ENCODE data around the gene ZNF664. TPM values are rescaled to one million over a fixed set of nuclear protein-coding genes. Genes with fewer than 3 reads are reported as not detected.
A peak's percentile ranks its signal among the peaks of the same experiment; 100 is the strongest.

The ZNF664 gene
- total RNA-seq, 4 donors from 2014 or later: 53.7 to 78.0 (median 73.3) TPM

DNA sequence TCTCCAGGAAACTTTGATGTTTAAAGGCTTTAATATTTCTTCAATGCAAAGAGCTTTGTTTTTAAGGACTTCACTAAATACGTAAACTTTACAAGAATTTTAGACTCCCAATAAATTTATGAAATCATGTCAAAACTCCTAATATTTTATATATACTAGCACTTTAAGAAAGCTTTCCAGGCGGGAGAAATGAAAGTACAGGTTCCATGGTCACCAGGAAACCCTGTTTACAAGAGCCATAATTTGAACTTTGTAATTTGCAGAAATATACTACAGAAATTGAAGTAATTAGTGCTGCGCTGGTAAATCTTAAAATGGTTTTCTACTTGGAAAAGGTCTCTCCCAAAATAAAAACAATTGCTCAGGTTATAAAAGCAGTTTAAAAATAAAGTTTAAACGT, 9.2 kb upstream of the ZNF664 start:
- H3K4me3 ChIP-seq: no peak overlapping the region
- 96 to 97% methylated on average over 4 of the region's 4 CpGs for WGBS, 2 donors
- TF ChIP-seq, protein P1, sequence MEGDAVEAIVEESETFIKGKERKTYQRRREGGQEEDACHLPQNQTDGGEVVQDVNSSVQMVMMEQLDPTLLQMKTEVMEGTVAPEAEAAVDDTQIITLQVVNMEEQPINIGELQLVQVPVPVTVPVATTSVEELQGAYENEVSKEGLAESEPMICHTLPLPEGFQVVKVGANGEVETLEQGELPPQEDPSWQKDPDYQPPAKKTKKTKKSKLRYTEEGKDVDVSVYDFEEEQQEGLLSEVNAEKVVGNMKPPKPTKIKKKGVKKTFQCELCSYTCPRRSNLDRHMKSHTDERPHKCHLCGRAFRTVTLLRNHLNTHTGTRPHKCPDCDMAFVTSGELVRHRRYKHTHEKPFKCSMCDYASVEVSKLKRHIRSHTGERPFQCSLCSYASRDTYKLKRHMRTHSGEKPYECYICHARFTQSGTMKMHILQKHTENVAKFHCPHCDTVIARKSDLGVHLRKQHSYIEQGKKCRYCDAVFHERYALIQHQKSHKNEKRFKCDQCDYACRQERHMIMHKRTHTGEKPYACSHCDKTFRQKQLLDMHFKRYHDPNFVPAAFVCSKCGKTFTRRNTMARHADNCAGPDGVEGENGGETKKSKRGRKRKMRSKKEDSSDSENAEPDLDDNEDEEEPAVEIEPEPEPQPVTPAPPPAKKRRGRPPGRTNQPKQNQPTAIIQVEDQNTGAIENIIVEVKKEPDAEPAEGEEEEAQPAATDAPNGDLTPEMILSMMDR (IDR thresholded peaks at IDR 0.05): no peak
- TF ChIP-seq EP300 (IDR thresholded peaks at IDR 0.05) (no peak), POLR2A (IDR thresholded peaks at IDR 0.05) (no peak)
- DNase-seq (ENCODE audit: low spot score in 2 of 2): no peak
- no peaks in the 10 kb centered on the region for H3K36me3 ChIP-seq
- peaks cover 0 to 3% (median 0%) of the 10 kb centered on the region in 4 donors for H3K4me1 ChIP-seq
- no peak overlapping the region for H3K27ac ChIP-seq
- no peaks in the 10 kb centered on the region for H3K27me3 ChIP-seq
- H3K9me3 ChIP-seq: no peaks in the 10 kb centered on the region

DNA sequence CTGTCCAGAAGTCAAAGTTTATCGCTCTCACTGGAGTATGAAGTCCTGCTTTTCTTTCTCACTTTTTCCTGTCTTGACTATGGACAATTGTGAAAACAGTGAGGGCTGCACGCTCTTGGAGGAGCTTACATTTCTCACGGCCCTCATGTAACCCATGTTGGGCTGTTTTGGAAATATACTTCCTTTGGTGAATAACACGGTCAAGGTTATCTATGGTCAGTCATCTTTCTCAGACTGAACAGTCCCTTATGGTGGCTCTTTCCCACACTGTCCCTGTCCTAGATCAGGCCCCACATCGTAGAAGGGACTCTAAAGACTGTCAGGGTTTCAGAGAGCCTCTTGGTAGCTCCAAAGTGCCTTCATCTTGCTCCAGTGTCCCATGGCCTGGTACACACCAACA, 7.6 kb upstream of the ZNF664 start:
- H3K27ac ChIP-seq: no peak overlapping the region
- H3K27me3 ChIP-seq: no peaks in the 10 kb centered on the region
- 54 to 59% methylated on average over 5 of the region's 5 CpGs for WGBS, 2 donors
- DNase-seq (ENCODE audit: low spot score in 2 of 2): no peak
- no peaks in the 10 kb centered on the region for H3K36me3 ChIP-seq
- no peak for TF ChIP-seq EP300 (IDR thresholded peaks at IDR 0.05)
- H3K4me3 ChIP-seq: no peak overlapping the region
- peaks cover 0 to 18% (median 0%) of the 10 kb centered on the region in 4 donors for H3K4me1 ChIP-seq
- no peaks in the 10 kb centered on the region for H3K9me3 ChIP-seq

DNA sequence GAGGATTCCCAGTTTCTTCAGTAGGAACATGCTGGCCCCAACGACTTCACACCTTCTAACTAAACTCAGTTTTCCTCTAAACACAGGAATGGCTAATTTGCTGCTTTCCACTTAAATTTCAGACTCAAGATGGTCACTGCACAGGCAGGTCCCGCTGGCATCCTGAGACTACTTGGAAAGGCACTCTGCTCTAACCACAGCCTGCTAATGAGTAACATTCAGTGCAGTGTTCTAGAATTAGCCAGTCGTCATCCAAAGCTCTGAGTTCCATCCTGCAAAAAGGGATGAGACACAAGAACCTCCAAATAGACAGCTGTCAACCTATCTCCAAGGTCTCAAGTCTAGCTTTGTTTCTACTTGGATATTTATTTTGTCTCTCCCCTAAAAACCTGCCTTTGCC, 6.4 kb upstream of the ZNF664 start:
- no peak for TF ChIP-seq EP300 (IDR thresholded peaks at IDR 0.05)
- Histone ChIP-seq H3K4me3 (no peak overlapping the region), H3K36me3 (no peaks in the 10 kb centered on the region), H3K9me3 (no peaks in the 10 kb centered on the region), H3K27me3 (no peaks in the 10 kb centered on the region), H3K4me1 (peaks cover 0 to 26% (median 2%) of the 10 kb centered on the region in 4 donors), H3K27ac (no peak overlapping the region)
- no peak for DNase-seq (ENCODE audit: low spot score in 2 of 2)
- WGBS, 2 donors: 78 to 79% methylated on average over 3 of the region's 3 CpGs

DNA sequence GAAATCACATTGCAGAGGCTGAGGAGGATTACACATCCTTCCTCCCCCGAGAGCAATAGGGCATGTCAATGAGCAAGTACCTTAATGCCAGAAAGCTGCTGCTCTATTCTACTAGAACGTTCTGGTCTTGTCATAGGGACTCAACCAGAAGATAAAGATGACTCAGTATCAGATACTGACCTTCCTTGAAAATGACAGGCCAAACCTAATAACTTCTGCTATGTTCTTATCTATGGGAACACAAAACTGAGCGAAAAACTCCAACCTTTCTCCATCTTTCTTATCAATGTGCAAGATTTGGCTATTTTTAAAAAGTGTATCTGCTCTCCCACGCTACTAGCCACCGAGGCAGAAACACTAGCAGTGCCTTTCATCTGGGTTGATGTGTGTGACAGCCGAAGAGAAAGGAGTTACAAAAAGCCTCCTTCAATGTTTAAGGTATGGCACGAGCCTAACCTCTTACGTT, 5.9 kb upstream of the ZNF664 start:
- no peak for DNase-seq (ENCODE audit: low spot score in 2 of 2)
- WGBS, 2 donors: 91% methylated on average over 8 of the region's 8 CpGs
- no peak for TF ChIP-seq EP300 (IDR thresholded peaks at IDR 0.05)
- TF ChIP-seq, protein P1 (IDR thresholded peaks at IDR 0.05): no peak
- TF ChIP-seq POLR2A (IDR thresholded peaks at IDR 0.05): no peak
- Histone ChIP-seq H3K36me3 (no peaks in the 10 kb centered on the region), H3K9me3 (no peaks in the 10 kb centered on the region), H3K27ac (no peak overlapping the region), H3K27me3 (no peaks in the 10 kb centered on the region), H3K4me1 (peaks cover 0 to 26% (median 2%) of the 10 kb centered on the region in 4 donors), H3K4me3 (no peak overlapping the region)

DNA sequence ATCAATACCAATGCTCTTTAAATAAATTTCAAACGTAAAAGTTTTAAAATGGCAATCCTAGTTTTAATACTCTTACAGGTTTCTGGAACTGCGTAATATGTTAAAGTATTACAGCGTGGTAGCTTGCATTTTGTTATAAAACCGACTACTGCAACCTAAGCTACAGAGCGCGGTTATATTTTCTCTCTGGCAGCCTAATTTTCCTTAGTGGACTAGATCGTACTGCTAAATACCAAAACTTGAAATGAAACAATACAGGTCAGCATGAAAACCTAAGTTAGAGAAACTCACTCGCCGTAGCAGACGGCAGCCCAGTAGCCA, 1.6 kb upstream of the ZNF664 start:
- Histone ChIP-seq H3K27me3 (no peaks in the 10 kb centered on the region), H3K4me3 (peak overlapping the region; percentile 61 to 99 (median 86)), H3K36me3 (peaks cover 0 to 7% (median 0%) of the 10 kb centered on the region in 3 donors), H3K27ac (peak overlapping the region in 3 of 4 donors; percentile 91 to 98 (median 96)), H3K4me1 (peaks cover 0 to 41% (median 7%) of the 10 kb centered on the region in 4 donors), H3K9me3 (no peaks in the 10 kb centered on the region)
- 28 to 32% methylated on average over 10 of the region's 10 CpGs for WGBS, 2 donors
- peak in 1 of 2 donors; percentile 16 for TF ChIP-seq EP300 (IDR thresholded peaks at IDR 0.05)
- no peak for TF ChIP-seq POLR2A (IDR thresholded peaks at IDR 0.05)
- DNase-seq (ENCODE audit: low spot score in 2 of 2): no peak

DNA sequence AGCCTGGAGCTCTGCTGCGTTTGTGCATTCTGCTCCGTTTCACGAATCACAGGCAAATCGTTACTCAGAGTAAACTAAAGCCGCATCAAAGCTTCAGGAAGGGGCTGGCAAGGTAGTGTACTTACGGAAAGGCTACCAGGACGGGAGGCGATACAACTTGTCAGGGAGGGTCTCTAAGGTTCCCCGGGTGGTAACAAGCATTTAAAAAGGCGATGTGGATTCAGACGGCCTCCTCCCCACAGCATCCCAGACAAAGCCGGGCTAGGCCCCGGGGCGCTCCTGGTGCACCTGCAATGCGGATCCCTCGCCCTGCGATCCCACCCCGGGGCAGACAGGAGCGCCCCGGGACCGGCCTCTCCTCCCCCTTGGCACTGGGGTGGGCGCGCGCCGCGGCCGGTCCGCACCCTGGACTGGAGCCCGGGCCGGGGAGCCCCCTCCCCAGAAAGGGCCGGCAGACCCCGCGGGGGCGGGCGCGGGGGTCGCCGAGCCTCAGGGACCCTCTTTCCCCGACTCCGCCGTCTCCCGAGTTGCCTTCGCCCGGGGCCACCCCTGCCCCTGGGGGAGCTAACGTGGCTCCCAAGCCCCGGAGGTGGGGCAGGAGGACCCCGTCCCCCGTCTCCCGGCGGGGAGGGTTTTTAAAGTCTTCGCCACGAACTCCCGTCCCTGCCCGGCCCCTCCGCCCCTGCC, 1.1 kb upstream of the ZNF664 start:
- H3K36me3 ChIP-seq: peaks cover 0 to 11% (median 0%) of the 10 kb centered on the region in 3 donors
- DNase-seq (ENCODE audit: low spot score in 2 of 2): peak in 1 of 2 donors; percentile 24
- no peaks in the 10 kb centered on the region for H3K27me3 ChIP-seq
- H3K27ac ChIP-seq: peak overlapping the region; percentile 88 to 98 (median 94)
- WGBS, 2 donors: 0 to 1% methylated on average over 12 to 14 of the region's 55 CpGs
- peak overlapping the region; percentile 61 to 99 (median 86) for H3K4me3 ChIP-seq
- peaks cover 0 to 41% (median 7%) of the 10 kb centered on the region in 4 donors for H3K4me1 ChIP-seq
- H3K9me3 ChIP-seq: no peaks in the 10 kb centered on the region
- TF ChIP-seq, protein P1 (IDR thresholded peaks at IDR 0.05): no peak
- TF ChIP-seq POLR2A (IDR thresholded peaks at IDR 0.05) (no peak), EP300 (IDR thresholded peaks at IDR 0.05) (no peak)

Data from tibial nerve (tissue), 4 donors.